NCI-H2196 (cell line): ENCODE results near the gene FGF22.
"Not testable (repeated sequence)": the region's sequence is repeated elsewhere in the genome, so short reads cannot be mapped to it uniquely, and the experiment has no call there.

Experiments
- DNase-seq: peaks from one replicate; lab custom pipeline; 2025; ENCODE audit not compliant: unreplicated experiment; lab: John Stamatoyannopoulos, UW

FGF22 gene

GRCh38 chr19:639253-640160, at the start of gene FGF22:
TSS of gene FGF22 (plus strand) at chr19:639879. CDS start at chr19:639926, 47 bp downstream.
- DNase-seq, result peak; percentile 94

- DNase-seq, result peak; percentile 23
Observed at GRCh38 chr19:590396-590745, 49.3 kb upstream of the FGF22 start.

- no peak for DNase-seq
Observed at GRCh38 chr19:590750-591098, 49.0 kb upstream of the FGF22 start.

- DNase-seq, result no peak
Observed at GRCh38 chr19:591099-591958, 48.4 kb upstream of the FGF22 start.

GRCh38 chr19:592101-592500, 47.6 kb upstream of the FGF22 start:
- no peak for DNase-seq

- no peak for DNase-seq
Observed at GRCh38 chr19:593055-593454, 46.6 kb upstream of the FGF22 start.

- no peak for DNase-seq
Observed at GRCh38 chr19:593505-593904, 46.2 kb upstream of the FGF22 start.

- no peak for DNase-seq
Observed at GRCh38 chr19:594265-594870, 45.3 kb upstream of the FGF22 start.

- DNase-seq, result no peak
Observed at GRCh38 chr19:595326-596262, 44.1 kb upstream of the FGF22 start.

- DNase-seq, result no peak
Observed at GRCh38 chr19:596263-596655, 43.4 kb upstream of the FGF22 start.

- no peak for DNase-seq
Observed at GRCh38 chr19:597406-598315, 42.0 kb upstream of the FGF22 start.

GRCh38 chr19:601310-601709, 38.4 kb upstream of the FGF22 start:
- no peak for DNase-seq

GRCh38 chr19:601790-602189, 37.9 kb upstream of the FGF22 start:
- DNase-seq, result no peak

GRCh38 chr19:602391-603301, 37.0 kb upstream of the FGF22 start:
- DNase-seq, result no peak

GRCh38 chr19:603302-603639, 36.4 kb upstream of the FGF22 start:
- DNase-seq, result not testable (repeated sequence)

GRCh38 chr19:603779-604178, 35.9 kb upstream of the FGF22 start:
- not testable (repeated sequence) for DNase-seq

- no peak for DNase-seq
Observed at GRCh38 chr19:604355-604754, 35.3 kb upstream of the FGF22 start.

- DNase-seq, result not testable (repeated sequence)
Observed at GRCh38 chr19:605061-605971, 34.4 kb upstream of the FGF22 start.
